ENCODE measurements around the gene PI4K2A.

- TF ChIP-seq CTCF (IDR thresholded peaks at IDR 0.05) (no peak), POLR2A (IDR thresholded peaks at IDR 0.05) (no peak)
Observed at GRCh38 chr10:97600616-97601015, 39.9 kb upstream of the PI4K2A start.
